GM19239 (cell line): ENCODE data around the gene CCR5AS.
"Not testable (repeated sequence)": the region's sequence is repeated elsewhere in the genome, so short reads cannot be mapped to it uniquely, and the experiment has no call there.

Source experiments
- DNase-seq: peaks from one replicate; pipeline ENCODE4 v3.0.0; 2011; ENCODE audit warnings: low spot score; ENCODE audit not compliant: insufficient read length
- FAIRE-seq: peaks from 2 replicates; lab custom pipeline; 2011; peaks lifted over from hg19 to GRCh38; lab: Jason Lieb, UNC

Gene CCR5AS

DNA sequence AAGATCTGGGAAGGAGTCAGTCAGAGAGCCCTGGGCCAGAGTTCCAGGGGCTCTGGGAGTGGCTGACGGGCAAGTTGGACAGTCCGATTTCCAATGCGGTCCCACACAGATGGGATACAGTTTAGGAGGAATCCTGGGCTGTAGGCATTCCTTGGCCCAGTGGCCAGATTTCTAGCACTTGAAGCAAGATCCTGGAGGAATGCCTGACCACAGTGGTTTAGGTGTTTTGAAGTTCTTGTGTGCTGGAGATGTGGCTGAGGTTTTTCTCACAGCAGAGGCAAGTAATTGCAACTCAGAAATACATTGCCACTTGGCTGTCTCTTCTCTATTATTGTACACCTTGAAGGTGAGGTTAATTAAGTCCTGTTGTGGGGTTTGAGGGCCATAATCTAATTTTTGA lies 76.2 kb downstream of the CCR5AS start:
- not testable (repeated sequence) for DNase-seq, FAIRE-seq

DNA sequence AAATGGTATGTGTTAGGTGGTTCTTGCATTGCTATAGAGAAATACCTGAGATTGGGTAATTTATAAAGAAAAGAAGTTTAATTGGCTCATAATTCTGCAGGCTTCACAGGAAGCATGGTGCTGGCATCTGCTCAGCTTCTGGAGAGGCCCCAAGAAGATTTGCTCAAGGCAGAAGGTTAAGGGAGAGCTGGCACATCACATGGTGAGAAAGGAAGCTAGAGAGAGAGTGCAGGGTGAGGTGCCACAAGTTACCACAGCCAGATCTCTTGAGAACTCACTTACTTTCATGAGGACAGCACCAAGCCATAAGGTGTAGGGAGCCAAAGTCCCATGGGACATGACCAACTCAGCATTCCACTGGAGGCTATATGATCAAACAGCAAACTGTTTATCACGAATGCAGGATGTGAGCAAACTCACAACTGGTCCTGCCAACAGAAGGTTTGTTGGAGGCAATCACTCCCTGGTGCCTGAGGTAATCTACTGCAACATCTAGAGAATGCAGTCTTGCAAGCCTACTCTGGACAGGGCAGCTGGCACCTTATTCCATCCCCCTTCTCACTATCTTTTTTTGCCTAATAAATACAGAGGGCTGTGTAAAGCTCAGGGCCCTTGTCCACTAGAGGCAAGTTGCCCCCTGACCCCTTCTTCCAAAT lies 81.1 kb downstream of the CCR5AS start:
- no peak for FAIRE-seq
- no peak for DNase-seq

DNA sequence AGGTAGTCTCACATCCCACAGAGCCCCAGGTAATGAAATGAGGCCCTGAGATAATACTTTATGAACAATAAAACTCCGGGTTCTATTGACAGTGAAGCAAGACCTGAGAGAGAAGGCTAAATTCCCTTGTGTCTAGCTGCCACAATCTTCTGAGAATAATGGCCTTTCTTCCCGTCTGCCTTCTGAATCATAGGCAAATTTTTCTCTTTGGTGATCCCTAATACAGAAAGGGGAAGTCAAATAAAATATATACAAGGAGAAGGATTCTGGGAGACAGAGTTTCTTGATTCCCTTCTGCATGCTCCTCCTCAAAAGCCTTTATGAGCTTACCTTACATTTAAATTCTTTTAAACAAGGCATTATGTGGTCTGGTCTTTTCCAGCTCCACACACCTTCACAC lies 82.8 kb downstream of the CCR5AS start:
- DNase-seq (no peak), FAIRE-seq (peak; percentile 47)

DNA sequence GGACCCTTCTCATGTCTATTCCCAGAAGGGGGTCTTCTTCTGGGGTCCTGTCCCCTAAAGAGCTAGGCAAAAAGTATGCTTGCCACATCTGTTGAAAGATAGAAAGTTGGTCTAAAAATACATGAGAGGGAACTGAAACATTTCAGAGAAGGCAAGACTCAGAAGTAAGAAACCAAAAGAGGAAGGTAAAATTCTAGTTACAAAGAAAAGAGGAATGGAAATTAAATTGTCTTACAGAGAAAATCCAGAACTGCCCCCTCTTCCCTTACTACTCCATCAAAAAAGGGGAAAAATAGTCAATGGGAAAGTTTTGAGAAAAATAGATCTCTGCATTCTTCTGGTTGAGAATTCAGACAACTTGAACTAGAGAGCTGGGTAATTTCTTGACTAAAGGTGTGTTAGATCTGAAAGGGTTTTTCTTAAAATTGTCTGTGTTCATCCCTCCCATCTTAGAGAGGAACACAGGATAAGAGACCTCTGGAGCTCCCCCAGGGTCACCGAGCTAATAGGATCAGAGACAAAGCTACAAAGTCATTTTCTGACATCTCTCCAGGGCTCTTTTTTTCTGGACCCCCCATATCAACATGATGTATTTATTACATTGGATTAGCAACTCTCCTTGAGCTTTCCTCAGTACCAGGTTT lies 85.3 kb downstream of the CCR5AS start:
- no peak for DNase-seq
- FAIRE-seq = peak; percentile 96

DNA sequence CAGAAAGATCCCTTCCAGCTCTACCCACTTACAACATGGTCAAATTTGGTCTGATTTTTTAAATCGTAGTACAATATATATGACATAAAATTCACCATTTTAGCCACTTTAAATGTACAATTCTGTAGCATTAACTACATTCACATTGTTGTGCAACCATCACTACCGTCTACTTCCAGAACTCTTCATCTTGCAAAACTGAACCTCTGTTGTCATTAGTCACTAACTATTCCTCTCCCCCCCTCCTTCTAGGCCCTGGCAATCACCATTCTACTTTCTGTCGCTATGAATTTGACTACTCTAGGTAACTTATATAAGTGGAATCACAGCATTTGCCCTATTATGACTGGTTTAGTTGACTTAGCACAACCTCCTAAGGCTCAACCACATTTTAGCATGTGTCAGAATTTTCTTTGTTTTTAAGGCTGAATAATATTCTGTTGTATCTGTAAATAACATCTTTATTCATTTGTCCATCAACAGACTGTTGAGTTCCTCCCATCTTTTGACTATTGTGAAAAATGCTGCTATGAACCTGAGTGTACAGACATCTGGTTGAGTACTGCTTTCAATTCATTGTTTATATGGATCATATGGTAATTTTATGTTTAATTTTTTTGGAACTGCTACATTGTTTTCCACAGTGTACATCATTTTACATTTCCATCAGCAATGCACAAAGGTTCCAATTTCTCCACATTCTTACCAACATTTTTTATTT lies 88.5 kb downstream of the CCR5AS start:
- no peak for DNase-seq
- no peak for FAIRE-seq

DNA sequence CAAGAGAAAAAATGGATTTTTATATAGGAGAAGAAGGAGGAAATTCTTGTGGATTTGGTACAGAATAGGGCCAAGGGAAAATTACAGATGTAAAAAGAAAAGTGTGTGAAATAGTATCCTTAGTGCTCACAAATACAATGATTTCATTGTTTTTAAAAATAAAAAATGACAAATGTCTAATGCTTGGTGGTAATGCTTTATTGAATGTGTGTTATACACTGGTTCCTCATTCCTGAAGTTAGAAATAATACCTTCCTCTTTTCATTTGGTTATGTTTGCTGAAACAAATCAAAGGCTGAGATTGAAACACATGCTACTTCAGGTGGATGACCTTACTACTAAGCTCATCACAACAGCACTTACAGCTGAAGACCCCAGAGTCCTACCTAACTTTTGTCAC lies 90.7 kb downstream of the CCR5AS start:
- DNase-seq (no peak), FAIRE-seq (no peak)

DNA sequence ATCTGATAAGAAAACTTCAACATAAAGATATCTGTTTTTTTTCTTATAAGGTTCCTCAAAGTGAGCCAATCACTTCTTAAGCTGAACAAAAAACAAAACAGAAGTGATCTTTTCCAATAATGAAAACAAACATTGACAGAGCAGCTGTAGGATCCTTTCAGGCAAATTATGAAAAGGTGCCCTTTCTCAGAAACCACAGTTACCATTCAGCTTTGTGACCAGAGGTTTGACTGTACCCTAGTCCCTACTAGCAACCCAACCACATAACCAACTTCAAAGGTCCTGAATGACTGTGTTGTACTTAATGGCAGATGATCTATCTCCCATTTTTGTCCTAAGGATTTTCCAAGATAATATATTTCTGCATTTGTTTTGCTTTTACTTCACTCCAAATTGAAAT lies 92.3 kb downstream of the CCR5AS start:
- DNase-seq (peak; percentile 31), FAIRE-seq (peak; percentile 44)
